HEK293 (cell line): Measurements from ENCODE around the gene TAS2R16.

ENCODE experiments used
- CTCF ChIA-PET: fragments of 350-600 bp; formaldehyde crosslinking; extraction: SDS; loops from one replicate; lab custom pipeline; 2021; ENCODE audit warnings: antibody characterized with exemption; lab: Yijun Ruan, JAX
- POLR2A ChIA-PET: fragments of 300-600 bp; formaldehyde crosslinking; extraction: SDS; loops from one replicate; lab custom pipeline; 2020; ENCODE audit warnings: antibody characterized with exemption, inconsistent platforms; lab: Yijun Ruan, JAX
- H3K27ac ChIP-seq: fragments of 200-500 bp; sonication (Bioruptor generic); 2 replicates; pipeline ENCODE4 v1.5.1; 2014; ENCODE audit warnings: low read depth, low read length, control low read depth, inconsistent platforms; ENCODE audit errors: extremely low read depth
- H3K36me3 ChIP-seq, 2 experiments: fragments of 200-500 bp in 1 of 2; sonication (Bioruptor generic) in 1 of 2; 1 replicate in 1 of 2; 2 replicates in 1 of 2; pipeline ENCODE4 v1.5.1; 2014 to 2017; ENCODE audit warnings: inconsistent platforms in 2 of 2, low read length in 2 of 2; ENCODE audit not compliant: control insufficient read depth in 2 of 2, insufficient read depth in 1 of 2
- H3K4me1 ChIP-seq: fragments of 200-500 bp; sonication (Bioruptor generic); 2 replicates; pipeline ENCODE4 v1.5.1; 2014; ENCODE audit warnings: mild to moderate bottlenecking, low read length, inconsistent platforms; ENCODE audit not compliant: control insufficient read depth, insufficient read depth
- H3K4me3 ChIP-seq: 2 replicates; pipeline ENCODE4 v1.5.1; 2011; ENCODE audit warnings: low read depth, mild to moderate bottlenecking, control low read depth, low read length, moderate library complexity
- H3K9me3 ChIP-seq: fragments of 200-500 bp; sonication (Bioruptor generic); 2 replicates; pipeline ENCODE4 v1.5.1; 2014; ENCODE audit warnings: low read depth, low read length, inconsistent platforms; ENCODE audit not compliant: control insufficient read depth, insufficient read depth
- GLIS1 ChIP-seq: fragments of 450-650 bp; formaldehyde crosslinking; IDR thresholded peaks from 2 replicates; pipeline ENCODE4 v1.5.1; 2016; ENCODE audit warnings: missing biosample characterization, missing genetic modification characterization
- HOXD13 ChIP-seq: sonication (generic); formaldehyde crosslinking; IDR thresholded peaks from 2 replicates; pipeline ENCODE4 v1.8.0; 2022; ENCODE audit warnings: missing genetic modification reagents, borderline replicate concordance
- IKZF3 ChIP-seq: fragments of 450-650 bp; IDR thresholded peaks from 2 replicates; pipeline ENCODE4 v1.5.0; 2018; ENCODE audit warnings: missing biosample characterization, mild to moderate bottlenecking, missing genetic modification characterization, moderate library complexity
- KLF1 ChIP-seq: fragments of 450-650 bp; formaldehyde crosslinking; IDR thresholded peaks from 2 replicates; pipeline ENCODE4 v1.5.1; 2016; ENCODE audit warnings: missing biosample characterization, missing genetic modification characterization
- KLF10 ChIP-seq: fragments of 450-650 bp; IDR thresholded peaks from 2 replicates; pipeline ENCODE4 v1.5.1; 2018; ENCODE audit warnings: missing biosample characterization, mild to moderate bottlenecking, missing genetic modification characterization
- KLF7 ChIP-seq: fragments of 450-650 bp; formaldehyde crosslinking; IDR thresholded peaks from 2 replicates; pipeline ENCODE4 v1.5.1; 2016; ENCODE audit warnings: missing biosample characterization, missing genetic modification characterization, borderline replicate concordance
- KLF9 ChIP-seq: fragments of 450-650 bp; formaldehyde crosslinking; IDR thresholded peaks from 2 replicates; pipeline ENCODE4 v1.5.1; 2016; ENCODE audit warnings: missing biosample characterization, missing genetic modification characterization, low read depth
- OSR2 ChIP-seq: fragments of 450-650 bp; formaldehyde crosslinking; IDR thresholded peaks from 2 replicates; pipeline ENCODE4 v1.5.1; 2016; ENCODE audit warnings: missing biosample characterization, missing genetic modification characterization
- SP2 ChIP-seq: fragments of 450-650 bp; formaldehyde crosslinking; IDR thresholded peaks from 2 replicates; pipeline ENCODE4 v1.5.1; 2016; ENCODE audit warnings: missing biosample characterization, missing genetic modification characterization
- WT1 ChIP-seq: fragments of 450-650 bp; formaldehyde crosslinking; IDR thresholded peaks from 2 replicates; pipeline ENCODE4 v1.5.1; 2016; ENCODE audit warnings: missing biosample characterization, missing genetic modification characterization
- ZNF184 ChIP-seq: fragments of 450-650 bp; IDR thresholded peaks from 2 replicates; pipeline ENCODE4 v1.5.1; 2018; ENCODE audit warnings: missing biosample characterization, mild to moderate bottlenecking, missing genetic modification characterization
- ZNF223 ChIP-seq: fragments of 450-650 bp; formaldehyde crosslinking; IDR thresholded peaks from 2 replicates; pipeline ENCODE4 v1.5.1; 2016; ENCODE audit warnings: missing biosample characterization, missing genetic modification characterization
- ZNF248 ChIP-seq: fragments of 450-650 bp; formaldehyde crosslinking; IDR thresholded peaks from 2 replicates; pipeline ENCODE4 v1.5.1; 2017; ENCODE audit warnings: missing biosample characterization, missing genetic modification characterization
- ZNF266 ChIP-seq: fragments of 450-650 bp; formaldehyde crosslinking; IDR thresholded peaks from 2 replicates; pipeline ENCODE4 v1.5.1; 2016; ENCODE audit warnings: missing biosample characterization, missing genetic modification characterization, low read depth
- ZNF341 ChIP-seq: fragments of 450-650 bp; formaldehyde crosslinking; IDR thresholded peaks from 2 replicates; pipeline ENCODE4; 2016; ENCODE audit warnings: low read depth, missing biosample characterization, missing genetic modification characterization
- ZNF350 ChIP-seq: fragments of 450-650 bp; formaldehyde crosslinking; IDR thresholded peaks from 2 replicates; pipeline ENCODE4 v1.5.0; 2017; ENCODE audit warnings: missing biosample characterization, mild to moderate bottlenecking, missing genetic modification characterization
- ZNF354C ChIP-seq: fragments of 450-650 bp; formaldehyde crosslinking; IDR thresholded peaks from 2 replicates; pipeline ENCODE4 v1.5.1; 2016; ENCODE audit warnings: missing biosample characterization, missing genetic modification characterization, low read depth, borderline replicate concordance
- ZNF510 ChIP-seq: fragments of 450-650 bp; formaldehyde crosslinking; IDR thresholded peaks from 2 replicates; pipeline ENCODE4 v1.5.1; 2018; ENCODE audit warnings: mild to moderate bottlenecking, missing genetic modification characterization, missing biosample characterization; ENCODE audit not compliant: insufficient replicate concordance
- ZNF548 ChIP-seq: fragments of 450-650 bp; formaldehyde crosslinking; IDR thresholded peaks from 2 replicates; pipeline ENCODE4 v1.5.1; 2016; ENCODE audit warnings: missing biosample characterization, missing genetic modification characterization
- ZNF549 ChIP-seq: fragments of 450-650 bp; IDR thresholded peaks from 2 replicates; pipeline ENCODE4 v1.5.1; 2018; ENCODE audit warnings: missing biosample characterization, missing genetic modification characterization, mild to moderate bottlenecking, inconsistent platforms, moderate library complexity
- ZNF558 ChIP-seq: fragments of 450-650 bp; formaldehyde crosslinking; IDR thresholded peaks from 2 replicates; pipeline ENCODE4 v1.5.1; 2016; ENCODE audit warnings: missing biosample characterization, missing genetic modification characterization
- ZNF596 ChIP-seq: fragments of 450-650 bp; IDR thresholded peaks from 2 replicates; pipeline ENCODE4 v1.5.0; 2018; ENCODE audit warnings: missing biosample characterization, mild to moderate bottlenecking, missing genetic modification characterization, moderate library complexity
- ZNF677 ChIP-seq: fragments of 450-650 bp; IDR thresholded peaks from 2 replicates; pipeline ENCODE4 v1.5.0; 2018; ENCODE audit warnings: missing biosample characterization, mild to moderate bottlenecking, missing genetic modification characterization, moderate library complexity
- ZNF777 ChIP-seq: fragments of 450-650 bp; formaldehyde crosslinking; IDR thresholded peaks from 2 replicates; pipeline ENCODE4 v1.5.1; 2017; ENCODE audit warnings: missing biosample characterization, missing genetic modification characterization, borderline replicate concordance
- ZSCAN16 ChIP-seq: fragments of 450-650 bp; formaldehyde crosslinking; IDR thresholded peaks from 2 replicates; pipeline ENCODE4 v1.5.1; 2016; ENCODE audit warnings: missing biosample characterization, missing genetic modification characterization
- TF ChIP-seq, protein P1 (sequence below): fragments of 450-650 bp; formaldehyde crosslinking; IDR thresholded peaks from 2 replicates; pipeline ENCODE4 v1.5.1; 2017; ENCODE audit warnings: missing biosample characterization, missing genetic modification characterization
- TF ChIP-seq, protein P2 (sequence below): fragments of 450-650 bp; formaldehyde crosslinking; IDR thresholded peaks from 2 replicates; pipeline ENCODE4 v1.5.1; 2016; ENCODE audit warnings: missing biosample characterization, missing genetic modification characterization
- TF ChIP-seq, protein P3 (sequence below): IDR thresholded peaks from 2 replicates; pipeline ENCODE4 v1.6.1; 2011; ENCODE audit warnings: mild to moderate bottlenecking, low read depth, low read length, borderline replicate concordance
- TF ChIP-seq, protein P4 (sequence below): fragments of 450-650 bp; formaldehyde crosslinking; IDR thresholded peaks from 2 replicates; pipeline ENCODE4 v1.5.1; 2016; ENCODE audit warnings: missing biosample characterization, missing genetic modification characterization
- TF ChIP-seq, protein P5 (sequence below): fragments of 450-650 bp; formaldehyde crosslinking; IDR thresholded peaks from 2 replicates; pipeline ENCODE4 v1.5.1; 2016; ENCODE audit warnings: missing biosample characterization, missing genetic modification characterization

The TAS2R16 gene

DNA sequence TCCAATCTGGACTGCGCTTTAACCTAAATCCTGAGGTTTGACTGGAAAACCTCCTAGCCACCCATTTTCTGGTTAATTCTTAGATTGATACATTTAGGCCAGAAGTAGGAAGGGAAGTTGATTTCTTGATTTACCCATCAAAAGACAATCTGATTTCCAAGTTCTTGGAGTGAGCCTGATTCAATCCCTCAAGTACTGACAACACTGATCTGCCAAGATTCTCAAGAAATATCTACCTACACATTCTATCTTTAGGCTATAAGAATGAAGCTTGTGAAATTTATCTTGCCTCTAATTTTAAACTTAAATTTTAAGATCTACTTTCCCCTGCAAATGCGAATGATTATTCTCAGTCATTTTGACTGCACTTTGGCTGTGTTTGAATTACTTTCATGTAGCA, 5.9 kb downstream of the TAS2R16 start (continued):
- TF ChIP-seq ZNF350 = no peak
- no peak for TF ChIP-seq HOXD13
- TF ChIP-seq, all 188 proteins: peak for 0

DNA sequence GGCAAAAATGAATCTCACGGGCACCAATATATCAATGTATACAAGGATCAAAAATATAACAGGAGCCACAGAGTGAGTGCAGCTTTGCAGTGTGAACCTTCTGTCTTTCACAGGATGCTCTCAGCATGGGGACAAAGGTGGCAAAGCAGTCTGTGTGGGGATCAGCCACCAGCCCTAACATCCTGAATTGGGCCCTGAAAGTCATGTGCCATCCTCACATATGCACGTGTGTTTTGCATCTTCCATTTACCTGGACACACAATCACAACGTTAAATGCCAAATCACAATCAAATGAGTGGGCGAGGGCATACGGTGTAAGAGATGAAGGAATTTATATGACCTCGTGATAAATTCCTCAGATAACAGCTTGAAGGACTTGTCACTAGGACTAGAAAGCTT, 6.5 kb downstream of the TAS2R16 start:
- CTCF ChIA-PET = no interaction called here

DNA sequence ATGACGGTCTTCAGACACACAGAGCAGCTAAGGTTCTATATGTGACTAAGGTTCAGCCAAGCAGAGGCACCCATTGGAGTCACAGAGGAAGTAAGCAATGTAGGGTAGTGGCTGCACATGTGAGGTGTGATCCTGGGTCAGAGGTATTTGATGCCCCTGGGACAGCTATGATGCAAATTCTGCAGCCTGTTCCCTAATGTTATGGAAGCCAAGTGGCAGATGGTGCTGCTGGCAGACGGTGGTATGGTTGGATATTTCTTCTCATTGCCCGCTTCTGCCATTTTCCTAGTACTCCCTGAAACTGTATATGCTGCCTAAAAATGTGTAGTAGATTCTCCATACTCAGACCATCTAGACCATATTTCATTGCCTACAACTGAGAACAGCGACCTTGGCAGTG, 7.2 kb downstream of the TAS2R16 start:
- no peak overlapping the region for H3K4me3 ChIP-seq
- ChIA-PET CTCF (no interaction called here), POLR2A (no interaction called here)
- no peaks in the 10 kb centered on the region for H3K4me1 ChIP-seq
- no peaks in the 10 kb centered on the region for H3K9me3 ChIP-seq
- no peak overlapping the region for H3K27ac ChIP-seq
- TF ChIP-seq ZNF549 (tag by site-specific recombination) (no peak), GLIS1 (tag by site-specific recombination) (no peak), ZNF510 (tag by site-specific recombination) (no peak), ZNF777 (tag by site-specific recombination) (no peak), ZNF341 (no peak), ZNF184 (tag by site-specific recombination) (no peak), SP2 (tag by site-specific recombination) (no peak), ZNF266 (tag by site-specific recombination) (no peak), KLF9 (tag by site-specific recombination) (no peak), ZNF223 (tag by site-specific recombination) (no peak), KLF10 (tag by site-specific recombination) (no peak), KLF7 (no peak), ZNF596 (tag by site-specific recombination) (no peak), WT1 (tag by site-specific recombination) (no peak)
- TF ChIP-seq, protein P1, sequence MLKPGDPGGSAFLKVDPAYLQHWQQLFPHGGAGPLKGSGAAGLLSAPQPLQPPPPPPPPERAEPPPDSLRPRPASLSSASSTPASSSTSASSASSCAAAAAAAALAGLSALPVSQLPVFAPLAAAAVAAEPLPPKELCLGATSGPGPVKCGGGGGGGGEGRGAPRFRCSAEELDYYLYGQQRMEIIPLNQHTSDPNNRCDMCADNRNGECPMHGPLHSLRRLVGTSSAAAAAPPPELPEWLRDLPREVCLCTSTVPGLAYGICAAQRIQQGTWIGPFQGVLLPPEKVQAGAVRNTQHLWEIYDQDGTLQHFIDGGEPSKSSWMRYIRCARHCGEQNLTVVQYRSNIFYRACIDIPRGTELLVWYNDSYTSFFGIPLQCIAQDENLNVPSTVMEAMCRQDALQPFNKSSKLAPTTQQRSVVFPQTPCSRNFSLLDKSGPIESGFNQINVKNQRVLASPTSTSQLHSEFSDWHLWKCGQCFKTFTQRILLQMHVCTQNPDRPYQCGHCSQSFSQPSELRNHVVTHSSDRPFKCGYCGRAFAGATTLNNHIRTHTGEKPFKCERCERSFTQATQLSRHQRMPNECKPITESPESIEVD (tag by site-specific recombination) = no peak
- TF ChIP-seq, protein P2, sequence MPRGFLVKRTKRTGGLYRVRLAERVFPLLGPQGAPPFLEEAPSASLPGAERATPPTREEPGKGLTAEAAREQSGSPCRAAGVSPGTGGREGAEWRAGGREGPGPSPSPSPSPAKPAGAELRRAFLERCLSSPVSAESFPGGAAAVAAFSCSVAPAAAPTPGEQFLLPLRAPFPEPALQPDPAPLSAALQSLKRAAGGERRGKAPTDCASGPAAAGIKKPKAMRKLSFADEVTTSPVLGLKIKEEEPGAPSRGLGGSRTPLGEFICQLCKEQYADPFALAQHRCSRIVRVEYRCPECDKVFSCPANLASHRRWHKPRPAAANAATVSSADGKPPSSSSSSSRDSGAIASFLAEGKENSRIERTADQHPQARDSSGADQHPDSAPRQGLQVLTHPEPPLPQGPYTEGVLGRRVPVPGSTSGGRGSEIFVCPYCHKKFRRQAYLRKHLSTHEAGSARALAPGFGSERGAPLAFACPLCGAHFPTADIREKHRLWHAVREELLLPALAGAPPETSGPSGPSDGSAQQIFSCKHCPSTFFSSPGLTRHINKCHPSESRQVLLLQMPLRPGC = no peak
- TF ChIP-seq, protein P3, sequence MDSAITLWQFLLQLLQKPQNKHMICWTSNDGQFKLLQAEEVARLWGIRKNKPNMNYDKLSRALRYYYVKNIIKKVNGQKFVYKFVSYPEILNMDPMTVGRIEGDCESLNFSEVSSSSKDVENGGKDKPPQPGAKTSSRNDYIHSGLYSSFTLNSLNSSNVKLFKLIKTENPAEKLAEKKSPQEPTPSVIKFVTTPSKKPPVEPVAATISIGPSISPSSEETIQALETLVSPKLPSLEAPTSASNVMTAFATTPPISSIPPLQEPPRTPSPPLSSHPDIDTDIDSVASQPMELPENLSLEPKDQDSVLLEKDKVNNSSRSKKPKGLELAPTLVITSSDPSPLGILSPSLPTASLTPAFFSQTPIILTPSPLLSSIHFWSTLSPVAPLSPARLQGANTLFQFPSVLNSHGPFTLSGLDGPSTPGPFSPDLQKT = no peak
- TF ChIP-seq, all 188 proteins: peak for 0
- no peaks in the 10 kb centered on the region for H3K36me3 ChIP-seq

More for the DNA sequence above, 6.5 kb downstream of the TAS2R16 start:
- POLR2A ChIA-PET = no interaction called here
- Histone ChIP-seq H3K4me1 (no peaks in the 10 kb centered on the region), H3K9me3 (no peaks in the 10 kb centered on the region), H3K4me3 (no peak overlapping the region), H3K36me3 (no peaks in the 10 kb centered on the region)
- no peak for TF ChIP-seq ZNF248 (tag by site-specific recombination)
- TF ChIP-seq KLF9 (tag by site-specific recombination) = no peak
- TF ChIP-seq ZNF354C (tag by site-specific recombination) = no peak
- TF ChIP-seq ZNF558 (tag by site-specific recombination) = no peak
- no peak for TF ChIP-seq ZSCAN16 (tag by site-specific recombination)
- no peak for TF ChIP-seq ZNF548 (tag by site-specific recombination)
- no peak for TF ChIP-seq KLF1
- TF ChIP-seq IKZF3 (tag by site-specific recombination) = no peak
- TF ChIP-seq, protein P4, sequence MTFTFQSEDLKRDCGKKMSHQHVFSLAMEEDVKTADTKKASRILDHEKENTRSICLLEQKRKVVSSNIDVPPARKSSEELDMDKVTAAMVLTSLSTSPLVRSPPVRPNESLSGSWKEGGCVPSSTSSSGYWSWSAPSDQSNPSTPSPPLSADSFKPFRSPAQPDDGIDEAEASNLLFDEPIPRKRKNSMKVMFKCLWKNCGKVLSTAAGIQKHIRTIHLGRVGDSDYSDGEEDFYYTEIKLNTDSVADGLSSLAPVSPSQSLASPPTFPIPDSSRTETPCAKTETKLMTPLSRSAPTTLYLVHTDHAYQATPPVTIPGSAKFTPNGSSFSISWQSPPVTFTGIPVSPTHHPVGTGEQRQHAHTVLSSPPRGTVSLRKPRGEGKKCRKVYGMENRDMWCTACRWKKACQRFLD (tag by site-specific recombination) = no peak
- no peak for TF ChIP-seq ZNF677
- TF ChIP-seq OSR2 (tag by site-specific recombination) = no peak
- TF ChIP-seq, protein P5, sequence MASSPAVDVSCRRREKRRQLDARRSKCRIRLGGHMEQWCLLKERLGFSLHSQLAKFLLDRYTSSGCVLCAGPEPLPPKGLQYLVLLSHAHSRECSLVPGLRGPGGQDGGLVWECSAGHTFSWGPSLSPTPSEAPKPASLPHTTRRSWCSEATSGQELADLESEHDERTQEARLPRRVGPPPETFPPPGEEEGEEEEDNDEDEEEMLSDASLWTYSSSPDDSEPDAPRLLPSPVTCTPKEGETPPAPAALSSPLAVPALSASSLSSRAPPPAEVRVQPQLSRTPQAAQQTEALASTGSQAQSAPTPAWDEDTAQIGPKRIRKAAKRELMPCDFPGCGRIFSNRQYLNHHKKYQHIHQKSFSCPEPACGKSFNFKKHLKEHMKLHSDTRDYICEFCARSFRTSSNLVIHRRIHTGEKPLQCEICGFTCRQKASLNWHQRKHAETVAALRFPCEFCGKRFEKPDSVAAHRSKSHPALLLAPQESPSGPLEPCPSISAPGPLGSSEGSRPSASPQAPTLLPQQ = no peak
- TF ChIP-seq, all 188 proteins: peak for 0
- H3K27ac ChIP-seq = no peak overlapping the region
